NB4 (cell line): ENCODE data around the gene CACNA1F.

Source experiments
- MAX ChIP-seq: IDR thresholded peaks from 2 replicates; pipeline ENCODE4 v1.6.1; 2011; ENCODE audit warnings: low read depth, low read length
- POLR2A ChIP-seq: IDR thresholded peaks from 2 replicates; pipeline ENCODE4 v1.6.1; 2011; ENCODE audit warnings: mild to moderate bottlenecking; ENCODE audit not compliant: insufficient read length; ENCODE audit errors: extremely low read depth
- TF ChIP-seq, protein P1 (sequence below): IDR thresholded peaks from one replicate; pipeline ENCODE4 v1.5.1; 2012; ENCODE audit warnings: low read depth, low read length

GRCh38 chrX:49197543-49198087, 35.5 kb downstream of the CACNA1F start:
- TF ChIP-seq, protein P1, sequence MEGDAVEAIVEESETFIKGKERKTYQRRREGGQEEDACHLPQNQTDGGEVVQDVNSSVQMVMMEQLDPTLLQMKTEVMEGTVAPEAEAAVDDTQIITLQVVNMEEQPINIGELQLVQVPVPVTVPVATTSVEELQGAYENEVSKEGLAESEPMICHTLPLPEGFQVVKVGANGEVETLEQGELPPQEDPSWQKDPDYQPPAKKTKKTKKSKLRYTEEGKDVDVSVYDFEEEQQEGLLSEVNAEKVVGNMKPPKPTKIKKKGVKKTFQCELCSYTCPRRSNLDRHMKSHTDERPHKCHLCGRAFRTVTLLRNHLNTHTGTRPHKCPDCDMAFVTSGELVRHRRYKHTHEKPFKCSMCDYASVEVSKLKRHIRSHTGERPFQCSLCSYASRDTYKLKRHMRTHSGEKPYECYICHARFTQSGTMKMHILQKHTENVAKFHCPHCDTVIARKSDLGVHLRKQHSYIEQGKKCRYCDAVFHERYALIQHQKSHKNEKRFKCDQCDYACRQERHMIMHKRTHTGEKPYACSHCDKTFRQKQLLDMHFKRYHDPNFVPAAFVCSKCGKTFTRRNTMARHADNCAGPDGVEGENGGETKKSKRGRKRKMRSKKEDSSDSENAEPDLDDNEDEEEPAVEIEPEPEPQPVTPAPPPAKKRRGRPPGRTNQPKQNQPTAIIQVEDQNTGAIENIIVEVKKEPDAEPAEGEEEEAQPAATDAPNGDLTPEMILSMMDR: no peak
- TF ChIP-seq POLR2A: no peak
- no peak for TF ChIP-seq MAX
